HepG2 (cell line): ENCODE measurements around the gene CHST3. TPM values are rescaled to one million over a fixed set of nuclear protein-coding genes. Genes with fewer than 3 reads are reported as not detected.

ENCODE experiments used
- BRD4 ChIP-seq: sonication (generic); formaldehyde crosslinking; IDR thresholded peaks from 2 replicates; pipeline ENCODE4 v1.4.0; 2020; ENCODE audit warnings: missing genetic modification reagents
- DNMT1 ChIP-seq: sonication (generic); formaldehyde crosslinking; IDR thresholded peaks from 2 replicates; pipeline ENCODE4 v1.5.1; 2020; ENCODE audit warnings: mild to moderate bottlenecking, missing genetic modification reagents
- FOXK2 ChIP-seq: fragments of 450-650 bp; IDR thresholded peaks from 2 replicates; pipeline ENCODE4 v1.6.1; 2016
- HDAC6 ChIP-seq: fragments of 200-600 bp; sonication (generic); IDR thresholded peaks from 2 replicates; pipeline ENCODE4 v1.7.0; 2017; ENCODE audit warnings: mild to moderate bottlenecking, antibody characterized with exemption, low read length, low read depth
- HIVEP1 ChIP-seq: sonication (generic); formaldehyde crosslinking; IDR thresholded peaks from 2 replicates; pipeline ENCODE4 v1.4.0; 2020; ENCODE audit warnings: mild to moderate bottlenecking, missing genetic modification reagents
- HNRNPH1 ChIP-seq: fragments of 200-400 bp; formaldehyde crosslinking; optimal IDR thresholded peaks from 2 replicates; pipeline ENCODE3; 2017; ENCODE audit warnings: mild to moderate bottlenecking, low read depth, low read length
- ISL2 ChIP-seq: sonication (generic); formaldehyde crosslinking; IDR thresholded peaks from 2 replicates; pipeline ENCODE4 v1.5.0; 2020; ENCODE audit warnings: missing genetic modification reagents
- JARID2 ChIP-seq: sonication (generic); formaldehyde crosslinking; IDR thresholded peaks from 2 replicates; pipeline ENCODE4 v1.8.1; 2023; ENCODE audit warnings: missing genetic modification reagents, inconsistent platforms; ENCODE audit not compliant: insufficient replicate concordance
- KLF9 ChIP-seq: IDR thresholded peaks from 2 replicates; pipeline ENCODE4 v1.6.1; 2016; ENCODE audit warnings: low read depth
- MATR3 ChIP-seq: sonication (generic); formaldehyde crosslinking; IDR thresholded peaks from 2 replicates; pipeline ENCODE4 v1.4.0; 2020; ENCODE audit warnings: missing genetic modification reagents
- MZF1 ChIP-seq: sonication (generic); formaldehyde crosslinking; IDR thresholded peaks from 2 replicates; pipeline ENCODE4 v1.8.1; 2023; ENCODE audit warnings: mild to moderate bottlenecking, missing genetic modification reagents, borderline replicate concordance
- NBN ChIP-seq: fragments of 450-650 bp; conservative IDR thresholded peaks from 2 replicates; pipeline ENCODE4 v1.6.1; 2017
- SIN3A ChIP-seq: IDR thresholded peaks from 2 replicates; pipeline ENCODE4 v1.6.1; 2011; ENCODE audit warnings: low read depth, mild to moderate bottlenecking, control low read depth, low read length, borderline replicate concordance
- STAG1 ChIP-seq: sonication (generic); formaldehyde crosslinking; IDR thresholded peaks from 2 replicates; pipeline ENCODE4 v1.4.0; 2020; ENCODE audit warnings: missing genetic modification reagents
- ZFP36 ChIP-seq: fragments of 150-350 bp; IDR thresholded peaks from 2 replicates; pipeline ENCODE4 v1.6.1; 2018; ENCODE audit warnings: borderline replicate concordance, low read length, low read depth; ENCODE audit not compliant: partially characterized antibody
- ZFYVE20 ChIP-seq: sonication (generic); formaldehyde crosslinking; IDR thresholded peaks from 2 replicates; pipeline ENCODE4 v1.8.0; 2023; ENCODE audit warnings: low read depth, mild to moderate bottlenecking, moderate library complexity, missing genetic modification reagents, borderline replicate concordance
- ZNF136 ChIP-seq: sonication (generic); formaldehyde crosslinking; IDR thresholded peaks from 2 replicates; pipeline ENCODE4 v1.8.1; 2022; ENCODE audit warnings: low read depth, mild to moderate bottlenecking, moderate library complexity, missing genetic modification reagents
- ZNF563 ChIP-seq: sonication (generic); formaldehyde crosslinking; IDR thresholded peaks from 2 replicates; pipeline ENCODE4 v1.8.0; 2022; ENCODE audit warnings: mild to moderate bottlenecking, moderate library complexity, missing genetic modification reagents
- polyA plus RNA-seq, 8 experiments: library from polyadenylated mRNA; depleted of rRNA in 3 of 8; stranded (reverse) in 7 of 8; unstranded in 1 of 8; fragments of >200 nt; fragmentation: Illumina TruSeq in 4 of 8; extraction: Trizol in 4 of 8; gene quantifications; 2 replicates each; pipeline versions ENCODE4 v1.2.1 to v1.2.3, GENCODE V29; 2011 to 2016; ENCODE audit warnings: low read depth in 4 of 8, missing spikeins in 1 of 8, mixed read lengths in 1 of 8; ENCODE audit not compliant: insufficient read depth in 1 of 8
- total RNA-seq, 5 experiments: library from RNA; depleted of rRNA; stranded (reverse); fragments of >200 nt; fragmentation: Illumina TruSeq; extraction: Trizol; gene quantifications; 2 replicates each; pipeline ENCODE4 v1.2.3, GENCODE V29; 2016; ENCODE audit warnings: low read depth in 1 of 5
- TF ChIP-seq, protein P1 (sequence below): sonication (generic); formaldehyde crosslinking; IDR thresholded peaks from 2 replicates; pipeline ENCODE4 v1.8.1; 2023; ENCODE audit warnings: mild to moderate bottlenecking, missing genetic modification reagents
- TF ChIP-seq, protein P2 (sequence below): sonication (generic); formaldehyde crosslinking; IDR thresholded peaks from 2 replicates; pipeline ENCODE4 v1.4.0; 2020; ENCODE audit warnings: missing genetic modification reagents
- TF ChIP-seq, protein P3 (sequence below): sonication (generic); formaldehyde crosslinking; IDR thresholded peaks from 2 replicates; pipeline ENCODE4 v1.5.0; 2020; ENCODE audit warnings: missing genetic modification reagents
- TF ChIP-seq, protein P4 (sequence below): sonication (generic); formaldehyde crosslinking; IDR thresholded peaks from 2 replicates; pipeline ENCODE4 v1.5.0; 2020; ENCODE audit warnings: missing genetic modification reagents

CHST3 gene
- total and polyA plus RNA-seq, 2 of the 13 experiments (the other 11 are each of a cell fraction or from before 2014, with no cell fraction given), result 7.2 to 18.7 TPM

DNA sequence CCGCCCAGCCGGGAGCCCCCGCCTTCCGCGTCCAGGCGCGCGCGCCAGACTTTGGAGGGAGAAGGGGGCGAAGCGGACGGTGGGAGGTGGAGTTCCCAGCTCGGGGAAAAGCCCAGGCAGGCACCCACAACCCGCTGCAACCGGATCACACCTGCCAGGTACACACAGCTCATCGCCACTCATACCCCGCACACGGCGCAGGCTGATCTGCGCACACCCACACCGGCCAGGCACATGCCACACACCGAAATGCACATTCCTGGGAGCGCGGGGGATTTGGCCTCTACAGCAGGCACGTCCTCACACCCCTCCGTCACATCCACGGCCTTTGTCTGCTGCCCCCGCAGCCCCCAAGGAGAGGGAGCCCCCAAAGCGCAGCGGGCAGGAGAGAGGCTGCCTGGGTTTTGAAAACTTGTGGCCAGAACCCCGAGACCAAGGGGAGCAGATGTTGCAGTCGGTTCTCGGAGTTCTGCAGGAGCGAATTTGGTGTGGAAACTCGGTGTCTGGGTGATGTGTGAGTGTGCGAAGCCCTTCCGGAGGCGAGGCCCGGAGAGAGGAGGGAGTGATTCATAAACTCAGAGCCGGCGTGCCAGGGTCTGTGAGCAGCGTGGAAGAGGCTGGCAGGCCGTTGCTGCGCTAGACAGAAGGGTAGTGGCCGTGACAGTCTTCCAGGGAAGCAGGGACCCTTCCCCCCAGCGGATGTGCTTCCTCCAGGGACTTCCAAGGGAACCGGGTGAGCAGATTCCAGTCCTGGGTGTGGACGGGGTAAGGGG is 734 bp downstream of the CHST3 start (continued):
- TF ChIP-seq, protein P1, sequence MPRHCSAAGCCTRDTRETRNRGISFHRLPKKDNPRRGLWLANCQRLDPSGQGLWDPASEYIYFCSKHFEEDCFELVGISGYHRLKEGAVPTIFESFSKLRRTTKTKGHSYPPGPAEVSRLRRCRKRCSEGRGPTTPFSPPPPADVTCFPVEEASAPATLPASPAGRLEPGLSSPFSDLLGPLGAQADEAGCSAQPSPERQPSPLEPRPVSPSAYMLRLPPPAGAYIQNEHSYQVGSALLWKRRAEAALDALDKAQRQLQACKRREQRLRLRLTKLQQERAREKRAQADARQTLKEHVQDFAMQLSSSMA (CRISPR knock-in tag), result 0 out of 2 replicates have a peak, but pooled peaks have one; percentile 44
- TF ChIP-seq BRD4 (CRISPR knock-in tag), result peak; percentile 79
- TF ChIP-seq HNRNPH1, result no peak
- TF ChIP-seq, protein P2, sequence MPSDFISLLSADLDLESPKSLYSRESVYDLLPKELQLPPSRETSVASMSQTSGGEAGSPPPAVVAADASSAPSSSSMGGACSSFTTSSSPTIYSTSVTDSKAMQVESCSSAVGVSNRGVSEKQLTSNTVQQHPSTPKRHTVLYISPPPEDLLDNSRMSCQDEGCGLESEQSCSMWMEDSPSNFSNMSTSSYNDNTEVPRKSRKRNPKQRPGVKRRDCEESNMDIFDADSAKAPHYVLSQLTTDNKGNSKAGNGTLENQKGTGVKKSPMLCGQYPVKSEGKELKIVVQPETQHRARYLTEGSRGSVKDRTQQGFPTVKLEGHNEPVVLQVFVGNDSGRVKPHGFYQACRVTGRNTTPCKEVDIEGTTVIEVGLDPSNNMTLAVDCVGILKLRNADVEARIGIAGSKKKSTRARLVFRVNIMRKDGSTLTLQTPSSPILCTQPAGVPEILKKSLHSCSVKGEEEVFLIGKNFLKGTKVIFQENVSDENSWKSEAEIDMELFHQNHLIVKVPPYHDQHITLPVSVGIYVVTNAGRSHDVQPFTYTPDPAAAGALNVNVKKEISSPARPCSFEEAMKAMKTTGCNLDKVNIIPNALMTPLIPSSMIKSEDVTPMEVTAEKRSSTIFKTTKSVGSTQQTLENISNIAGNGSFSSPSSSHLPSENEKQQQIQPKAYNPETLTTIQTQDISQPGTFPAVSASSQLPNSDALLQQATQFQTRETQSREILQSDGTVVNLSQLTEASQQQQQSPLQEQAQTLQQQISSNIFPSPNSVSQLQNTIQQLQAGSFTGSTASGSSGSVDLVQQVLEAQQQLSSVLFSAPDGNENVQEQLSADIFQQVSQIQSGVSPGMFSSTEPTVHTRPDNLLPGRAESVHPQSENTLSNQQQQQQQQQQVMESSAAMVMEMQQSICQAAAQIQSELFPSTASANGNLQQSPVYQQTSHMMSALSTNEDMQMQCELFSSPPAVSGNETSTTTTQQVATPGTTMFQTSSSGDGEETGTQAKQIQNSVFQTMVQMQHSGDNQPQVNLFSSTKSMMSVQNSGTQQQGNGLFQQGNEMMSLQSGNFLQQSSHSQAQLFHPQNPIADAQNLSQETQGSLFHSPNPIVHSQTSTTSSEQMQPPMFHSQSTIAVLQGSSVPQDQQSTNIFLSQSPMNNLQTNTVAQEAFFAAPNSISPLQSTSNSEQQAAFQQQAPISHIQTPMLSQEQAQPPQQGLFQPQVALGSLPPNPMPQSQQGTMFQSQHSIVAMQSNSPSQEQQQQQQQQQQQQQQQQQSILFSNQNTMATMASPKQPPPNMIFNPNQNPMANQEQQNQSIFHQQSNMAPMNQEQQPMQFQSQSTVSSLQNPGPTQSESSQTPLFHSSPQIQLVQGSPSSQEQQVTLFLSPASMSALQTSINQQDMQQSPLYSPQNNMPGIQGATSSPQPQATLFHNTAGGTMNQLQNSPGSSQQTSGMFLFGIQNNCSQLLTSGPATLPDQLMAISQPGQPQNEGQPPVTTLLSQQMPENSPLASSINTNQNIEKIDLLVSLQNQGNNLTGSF (CRISPR knock-in tag), result peak; percentile 15; the same call in 1 of the 2 replicates
- no peak for TF ChIP-seq NBN
- no peak for TF ChIP-seq ZFYVE20 (CRISPR knock-in tag)
- TF ChIP-seq FOXK2, result no peak
- TF ChIP-seq HDAC6, result no peak
- no peak for TF ChIP-seq ZNF136 (CRISPR knock-in tag)
- no peak for TF ChIP-seq ISL2 (CRISPR knock-in tag)
- TF ChIP-seq DNMT1 (CRISPR knock-in tag), result no peak
- no peak; the same call in 1 of the 2 replicates for TF ChIP-seq ZNF563 (CRISPR knock-in tag)
- TF ChIP-seq ZFP36, result no peak
- no peak for TF ChIP-seq STAG1 (CRISPR knock-in tag)
- no peak for TF ChIP-seq KLF9
- TF ChIP-seq, protein P3, sequence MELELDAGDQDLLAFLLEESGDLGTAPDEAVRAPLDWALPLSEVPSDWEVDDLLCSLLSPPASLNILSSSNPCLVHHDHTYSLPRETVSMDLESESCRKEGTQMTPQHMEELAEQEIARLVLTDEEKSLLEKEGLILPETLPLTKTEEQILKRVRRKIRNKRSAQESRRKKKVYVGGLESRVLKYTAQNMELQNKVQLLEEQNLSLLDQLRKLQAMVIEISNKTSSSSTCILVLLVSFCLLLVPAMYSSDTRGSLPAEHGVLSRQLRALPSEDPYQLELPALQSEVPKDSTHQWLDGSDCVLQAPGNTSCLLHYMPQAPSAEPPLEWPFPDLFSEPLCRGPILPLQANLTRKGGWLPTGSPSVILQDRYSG (CRISPR knock-in tag), result no peak
- TF ChIP-seq JARID2, result no peak
- peak; percentile 48; the same call in 1 of the 2 replicates for TF ChIP-seq SIN3A
- TF ChIP-seq, protein P4, sequence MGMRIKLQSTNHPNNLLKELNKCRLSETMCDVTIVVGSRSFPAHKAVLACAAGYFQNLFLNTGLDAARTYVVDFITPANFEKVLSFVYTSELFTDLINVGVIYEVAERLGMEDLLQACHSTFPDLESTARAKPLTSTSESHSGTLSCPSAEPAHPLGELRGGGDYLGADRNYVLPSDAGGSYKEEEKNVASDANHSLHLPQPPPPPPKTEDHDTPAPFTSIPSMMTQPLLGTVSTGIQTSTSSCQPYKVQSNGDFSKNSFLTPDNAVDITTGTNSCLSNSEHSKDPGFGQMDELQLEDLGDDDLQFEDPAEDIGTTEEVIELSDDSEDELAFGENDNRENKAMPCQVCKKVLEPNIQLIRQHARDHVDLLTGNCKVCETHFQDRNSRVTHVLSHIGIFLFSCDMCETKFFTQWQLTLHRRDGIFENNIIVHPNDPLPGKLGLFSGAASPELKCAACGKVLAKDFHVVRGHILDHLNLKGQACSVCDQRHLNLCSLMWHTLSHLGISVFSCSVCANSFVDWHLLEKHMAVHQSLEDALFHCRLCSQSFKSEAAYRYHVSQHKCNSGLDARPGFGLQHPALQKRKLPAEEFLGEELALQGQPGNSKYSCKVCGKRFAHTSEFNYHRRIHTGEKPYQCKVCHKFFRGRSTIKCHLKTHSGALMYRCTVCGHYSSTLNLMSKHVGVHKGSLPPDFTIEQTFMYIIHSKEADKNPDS (CRISPR knock-in tag), result no peak
- TF ChIP-seq MZF1 (CRISPR knock-in tag), result no peak
- no peak for TF ChIP-seq MATR3
- no peak for TF ChIP-seq HIVEP1
